GM23338 (cell line): ENCODE measurements around the gene FUBP1.

Source experiments
- CREB1 ChIP-seq: fragments of 250-450 bp; sonication (Bioruptor Pico); IDR thresholded peaks from 2 replicates; pipeline ENCODE4 v1.5.0; 2020; ENCODE audit warnings: low read depth, mild to moderate bottlenecking, moderate library complexity
- CTCF ChIP-seq, 2 experiments: fragments of 200-600 bp in 1 of 2; sonication (generic) in 1 of 2; conservative IDR thresholded peaks; 2 replicates each; pipeline versions ENCODE4 v1.5.1 to v1.6.1; 2016 to 2017; ENCODE audit warnings: antibody characterized with exemption in 2 of 2, low read depth in 2 of 2, mild to moderate bottlenecking in 2 of 2, moderate library complexity in 1 of 2
- ETS1 ChIP-seq: IDR thresholded peaks from 2 replicates; pipeline ENCODE4 v1.6.1; 2016; ENCODE audit warnings: antibody characterized with exemption
- EZH2 ChIP-seq: fragments of 200-600 bp; sonication (generic); IDR thresholded peaks from one replicate; pipeline ENCODE4 v1.8.0; 2017; ENCODE audit warnings: antibody characterized with exemption, mild to moderate bottlenecking, low read depth; ENCODE audit not compliant: unreplicated experiment
- EZH2phosphoT487 ChIP-seq: fragments of 200-600 bp; sonication (generic); IDR thresholded peaks from one replicate; pipeline ENCODE4 v1.8.1; 2018; ENCODE audit warnings: antibody characterized with exemption; ENCODE audit not compliant: unreplicated experiment
- JUNB ChIP-seq: IDR thresholded peaks from one replicate; pipeline ENCODE4 v1.6.1; 2016; ENCODE audit warnings: antibody characterized with exemption; ENCODE audit not compliant: unreplicated experiment
- NANOG ChIP-seq: IDR thresholded peaks from 2 replicates; pipeline ENCODE4 v1.6.1; 2016; ENCODE audit warnings: antibody characterized with exemption, borderline replicate concordance
- POLR2AphosphoS5 ChIP-seq: IDR thresholded peaks from 2 replicates; pipeline ENCODE4 v1.6.1; 2016; ENCODE audit warnings: antibody characterized with exemption, low read depth
- REST ChIP-seq: IDR thresholded peaks from one replicate; pipeline ENCODE4 v1.6.1; 2018; ENCODE audit warnings: antibody characterized with exemption; ENCODE audit not compliant: unreplicated experiment
- STAT1 ChIP-seq: IDR thresholded peaks from one replicate; pipeline ENCODE4 v1.6.1; 2016; ENCODE audit warnings: antibody characterized with exemption; ENCODE audit not compliant: unreplicated experiment

DNA sequence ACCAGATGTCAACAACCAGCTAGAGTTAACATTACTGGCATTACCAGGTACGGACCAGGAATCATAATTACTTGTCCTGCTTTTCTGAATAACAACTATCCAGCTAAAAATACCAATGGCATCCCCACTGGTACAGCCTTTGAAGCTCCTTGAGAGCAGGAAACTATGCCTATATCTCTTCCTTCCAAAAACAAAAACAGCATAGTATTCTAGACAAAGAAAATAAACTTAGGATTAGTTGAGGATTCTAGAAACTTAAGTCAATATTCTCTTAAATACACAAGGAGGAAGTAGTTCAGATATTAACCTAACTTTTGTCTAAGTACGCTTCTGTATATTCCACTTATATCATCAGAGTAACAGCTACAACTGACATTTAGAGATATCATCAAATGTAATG is 3.0 kb downstream of the FUBP1 start:
- TF ChIP-seq CTCF (conservative IDR thresholded peaks at IDR 0.05; ENCODE audit: low read depth in 2 of 2) (no peak), EZH2 (no peak), CREB1 (CRISPR knock-in tag) (no peak), REST (no peak), JUNB (no peak), POLR2AphosphoS5 (no peak), EZH2phosphoT487 (no peak), ETS1 (no peak), NANOG (no peak), STAT1 (no peak)
